ENCODE data around the gene PPFIBP2.

Gene PPFIBP2

GRCh38 chr11:7609521-7609920 is 95.7 kb downstream of the PPFIBP2 start:
- Histone ChIP-seq H3K4me3 (ENCODE audit: severe bottlenecking) (no peak overlapping the region), H3K9me3 (ENCODE audit: severe bottlenecking) (no peaks in the 10 kb centered on the region), H3K36me3 (ENCODE audit: low read depth) (no peaks in the 10 kb centered on the region), H3K4me1 (ENCODE audit: insufficient read depth, poor library complexity, severe bottlenecking) (peaks cover 11% of the 10 kb centered on the region), H3K27ac (ENCODE audit: poor library complexity, severe bottlenecking) (no peak overlapping the region), H3K27me3 (ENCODE audit: insufficient read depth, poor library complexity, severe bottlenecking) (no peaks in the 10 kb centered on the region)
- TF ChIP-seq CTCF (IDR thresholded peaks at IDR 0.05; ENCODE audit: poor library complexity, severe bottlenecking), result no peak
- ATAC-seq (ENCODE audit: low read depth) (no peak), DNase-seq (ENCODE audit: low spot score) (no peak)

DNA sequence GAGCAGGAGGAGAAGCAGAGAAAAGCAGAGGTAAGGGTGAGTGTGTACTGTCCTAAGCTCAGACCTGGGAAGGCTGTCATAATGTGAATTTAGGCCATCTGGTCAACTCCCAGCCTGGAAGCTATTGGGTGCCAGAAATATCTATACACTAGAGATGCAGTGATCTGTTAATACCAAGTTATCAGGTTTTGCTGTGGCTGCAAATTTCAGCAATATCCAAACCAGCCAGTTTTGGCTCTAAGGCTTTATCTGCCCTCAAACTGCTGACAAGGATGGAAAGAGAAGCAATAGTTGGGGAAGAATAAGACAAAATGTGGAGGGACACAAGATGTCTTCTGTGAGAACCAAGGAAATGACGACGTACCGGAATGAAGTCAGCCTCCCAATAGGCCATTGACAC is 96.6 kb downstream of the PPFIBP2 start:
- no peak for TF ChIP-seq CTCF (IDR thresholded peaks at IDR 0.05; ENCODE audit: poor library complexity, severe bottlenecking)
- Histone ChIP-seq H3K36me3 (ENCODE audit: low read depth) (no peaks in the 10 kb centered on the region), H3K27ac (ENCODE audit: poor library complexity, severe bottlenecking) (no peak overlapping the region), H3K27me3 (ENCODE audit: insufficient read depth, poor library complexity, severe bottlenecking) (no peaks in the 10 kb centered on the region), H3K9me3 (ENCODE audit: severe bottlenecking) (no peaks in the 10 kb centered on the region), H3K4me3 (ENCODE audit: severe bottlenecking) (no peak overlapping the region), H3K4me1 (ENCODE audit: insufficient read depth, poor library complexity, severe bottlenecking) (peaks cover 11% of the 10 kb centered on the region)
- no peak for DNase-seq (ENCODE audit: low spot score)
- no peak for ATAC-seq (ENCODE audit: low read depth)

DNA sequence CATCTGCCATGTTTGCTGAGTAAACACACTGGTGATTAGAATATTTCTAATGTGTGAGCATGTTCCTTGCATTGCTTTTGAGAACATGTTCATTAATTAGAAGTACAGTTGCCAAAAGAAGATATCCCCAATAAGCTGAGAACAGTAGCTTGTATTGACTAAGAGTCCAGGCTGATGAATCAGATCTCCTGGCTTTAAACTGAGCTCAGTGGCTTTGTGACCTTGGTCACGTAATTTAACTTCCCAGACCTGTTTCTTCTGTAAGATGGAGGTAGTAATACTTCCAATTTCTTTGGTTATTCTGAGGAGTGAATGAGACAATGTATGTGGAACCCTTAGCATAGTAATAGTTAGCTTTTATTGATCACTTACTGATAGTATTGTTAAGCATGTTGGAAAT is 97.6 kb downstream of the PPFIBP2 start:
- DNase-seq (ENCODE audit: low spot score), result no peak
- no peak for ATAC-seq (ENCODE audit: low read depth)
- no peak overlapping the region for H3K4me3 ChIP-seq (ENCODE audit: severe bottlenecking)
- H3K4me1 ChIP-seq (ENCODE audit: insufficient read depth, poor library complexity, severe bottlenecking), result peaks cover 11% of the 10 kb centered on the region
- H3K27ac ChIP-seq (ENCODE audit: poor library complexity, severe bottlenecking), result no peak overlapping the region
- no peaks in the 10 kb centered on the region for H3K27me3 ChIP-seq (ENCODE audit: insufficient read depth, poor library complexity, severe bottlenecking)
- TF ChIP-seq CTCF (IDR thresholded peaks at IDR 0.05; ENCODE audit: poor library complexity, severe bottlenecking), result no peak
- H3K9me3 ChIP-seq (ENCODE audit: severe bottlenecking), result no peaks in the 10 kb centered on the region
- H3K36me3 ChIP-seq (ENCODE audit: low read depth), result no peaks in the 10 kb centered on the region

DNA sequence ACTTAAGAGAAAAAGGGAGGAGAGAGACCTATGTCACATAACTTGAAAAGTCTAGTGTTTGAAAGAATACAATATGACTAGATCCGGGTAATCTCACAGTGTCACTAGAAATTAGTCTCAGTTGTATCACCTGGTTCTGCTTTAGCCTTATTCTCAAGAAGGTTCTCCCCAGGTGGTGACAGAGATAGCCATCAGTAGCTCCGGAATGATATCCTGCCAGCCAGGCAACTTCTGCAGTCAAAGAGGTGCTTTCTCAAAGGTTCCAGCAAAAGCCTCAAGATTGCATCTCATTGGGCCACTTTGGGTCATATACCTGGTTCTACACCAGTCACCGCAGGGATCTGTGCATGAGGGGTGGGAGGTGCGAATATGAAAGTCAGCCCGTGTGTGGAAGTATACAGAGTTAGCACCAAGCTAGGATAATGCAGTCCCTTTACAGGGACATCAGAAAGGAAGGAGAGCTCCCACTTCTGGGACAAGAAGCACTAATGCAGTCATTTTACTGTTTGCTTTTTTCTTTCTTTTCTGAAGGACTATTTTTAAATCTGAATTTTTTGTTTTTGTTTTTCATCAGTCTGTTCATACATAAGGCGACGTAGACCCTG is 98.4 kb downstream of the PPFIBP2 start:
- no peaks in the 10 kb centered on the region for H3K9me3 ChIP-seq (ENCODE audit: severe bottlenecking)
- TF ChIP-seq CTCF (IDR thresholded peaks at IDR 0.05; ENCODE audit: poor library complexity, severe bottlenecking), result no peak
- no peak overlapping the region for H3K27ac ChIP-seq (ENCODE audit: poor library complexity, severe bottlenecking)
- H3K4me3 ChIP-seq (ENCODE audit: severe bottlenecking), result no peak overlapping the region
- H3K36me3 ChIP-seq (ENCODE audit: low read depth), result no peaks in the 10 kb centered on the region
- ATAC-seq (ENCODE audit: low read depth) (no peak), DNase-seq (ENCODE audit: low spot score) (no peak)
- H3K27me3 ChIP-seq (ENCODE audit: insufficient read depth, poor library complexity, severe bottlenecking), result no peaks in the 10 kb centered on the region
- peaks cover 11% of the 10 kb centered on the region for H3K4me1 ChIP-seq (ENCODE audit: insufficient read depth, poor library complexity, severe bottlenecking)

- Histone ChIP-seq H3K4me1 (ENCODE audit: insufficient read depth, poor library complexity, severe bottlenecking) (peaks cover 11% of the 10 kb centered on the region), H3K27ac (ENCODE audit: poor library complexity, severe bottlenecking) (no peak overlapping the region), H3K9me3 (ENCODE audit: severe bottlenecking) (no peaks in the 10 kb centered on the region), H3K4me3 (ENCODE audit: severe bottlenecking) (no peak overlapping the region), H3K27me3 (ENCODE audit: insufficient read depth, poor library complexity, severe bottlenecking) (no peaks in the 10 kb centered on the region), H3K36me3 (ENCODE audit: low read depth) (no peaks in the 10 kb centered on the region)
- DNase-seq (ENCODE audit: low spot score), result no peak
- TF ChIP-seq CTCF (IDR thresholded peaks at IDR 0.05; ENCODE audit: poor library complexity, severe bottlenecking), result no peak
- peak; percentile 73 for ATAC-seq (ENCODE audit: low read depth)
Observed at GRCh38 chr11:7612661-7613393, 99.0 kb downstream of the PPFIBP2 start.

All from RWPE2 (cell line).